Activated CD4-positive, alpha-beta memory T cell treated with anti-CD3 and anti-CD28 coated beads for 36 hours (primary cell): ENCODE results near the gene PDIA2. TPM values are rescaled to one million over a fixed set of nuclear protein-coding genes. Genes with fewer than 3 reads are reported as not detected.

Experiments
- CTCF ChIA-PET: fragments of 350-600 bp; sonication (Branson Sonifier 250); formaldehyde crosslinking; loops from one replicate; lab custom pipeline; 2021; ENCODE audit warnings: antibody characterized with exemption, inconsistent platforms; lab: Charles Lee
- POLR2A ChIA-PET: fragments of 350-600 bp; sonication (Branson Sonifier 250); formaldehyde crosslinking; loops from one replicate; lab custom pipeline; 2021; ENCODE audit warnings: antibody characterized with exemption; lab: Charles Lee
- DNase-seq: peaks from one replicate; pipeline ENCODE4 v3.0.0-alpha.2; 2020
- H3K27ac Mint-ChIP-seq: one replicate; pipeline ENCODE4 v1.8.0; 2021; ENCODE audit warnings: mixed read lengths
- H3K27me3 Mint-ChIP-seq: one replicate; pipeline ENCODE4 v1.8.0; 2021; ENCODE audit warnings: mixed read lengths
- H3K36me3 Mint-ChIP-seq: one replicate; pipeline ENCODE4 v1.8.0; 2021; ENCODE audit warnings: mixed read lengths
- H3K4me1 Mint-ChIP-seq: one replicate; pipeline ENCODE4 v1.8.0; 2021; ENCODE audit warnings: low read depth, mixed read lengths
- H3K4me3 Mint-ChIP-seq: one replicate; pipeline ENCODE4 v1.8.0; 2021; ENCODE audit warnings: mild to moderate bottlenecking, mixed read lengths
- H3K9me3 Mint-ChIP-seq: one replicate; pipeline ENCODE4 v1.8.0; 2021; ENCODE audit warnings: mixed read lengths
- intact Hi-C: fragments of 100-400 bp; cut with micrococcal nuclease; formaldehyde crosslinking; loops from one replicate; pipeline ENCODE4 v1.15.1; 2023
- total RNA-seq, 2 experiments: library from RNA; stranded (reverse); gene quantifications; one replicate each; pipeline ENCODE4 v1.2.3, GENCODE V29; 2021

Gene PDIA2
- total RNA-seq, 2 experiments from 2014 or later = not detected

GRCh38 chr16:275041-275641 is 7.8 kb upstream of the PDIA2 start:
- peaks cover 5% of the 10 kb centered on the region for H3K4me1 Mint-ChIP-seq
- H3K36me3 Mint-ChIP-seq = no peaks in the 10 kb centered on the region
- POLR2A ChIA-PET = no interaction called here
- no peak overlapping the region for H3K4me3 Mint-ChIP-seq
- CTCF ChIA-PET = no interaction called here
- intact Hi-C loops = no loop called here
- no peaks in the 10 kb centered on the region for H3K9me3 Mint-ChIP-seq
- peak; percentile 21 for DNase-seq
- no peak overlapping the region for H3K27ac Mint-ChIP-seq
- peaks cover 16% of the 10 kb centered on the region for H3K27me3 Mint-ChIP-seq

- Mint-ChIP-seq H3K4me1 (peaks cover 5% of the 10 kb centered on the region), H3K4me3 (peak within 1 kb of the TSS; percentile 48), H3K36me3 (no peaks in the 10 kb centered on the region), H3K27me3 (peaks cover 16% of the 10 kb centered on the region), H3K9me3 (no peaks in the 10 kb centered on the region), H3K27ac (no peak within 1 kb of the TSS)
- intact Hi-C loops = no loop called here
- no peak for DNase-seq
- ChIA-PET POLR2A (no interaction called here), CTCF (no interaction called here)
These were observed 7.2 kb upstream of the PDIA2 start, which contains the start of gene RGS11 for GRCh38 chr16:275786-276232. RGS11 (minus strand) TSS chr16:275944; CDS start chr16:275911, 33 bp downstream.

GRCh38 chr16:276426-277077 is 6.4 kb upstream of the PDIA2 start:
- Mint-ChIP-seq H3K4me1 (peaks cover 5% of the 10 kb centered on the region), H3K27ac (no peak overlapping the region), H3K27me3 (peaks cover 18% of the 10 kb centered on the region), H3K36me3 (no peaks in the 10 kb centered on the region), H3K4me3 (peak overlapping the region; percentile 48), H3K9me3 (no peaks in the 10 kb centered on the region)
- POLR2A ChIA-PET = no interaction called here
- no peak for DNase-seq
- CTCF ChIA-PET = no interaction called here
- intact Hi-C loops = no loop called here

GRCh38 chr16:278863-279366 is 4.0 kb upstream of the PDIA2 start:
- Mint-ChIP-seq H3K9me3 (no peaks in the 10 kb centered on the region), H3K27ac (no peak overlapping the region), H3K36me3 (no peaks in the 10 kb centered on the region), H3K27me3 (peaks cover 18% of the 10 kb centered on the region), H3K4me1 (peaks cover 5% of the 10 kb centered on the region), H3K4me3 (no peak overlapping the region)
- ChIA-PET CTCF (interaction anchor here (1.0 kb wide), 1 partner anchor 31 kb away, joined by 3 read pairs; no protein-coding TSS in a partner anchor), POLR2A (interaction anchor here (1.0 kb wide), 1 partner anchor 43 kb away, joined by 4 read pairs; no protein-coding TSS in a partner anchor)
- intact Hi-C loops = no loop called here
- peak; percentile 49 for DNase-seq

GRCh38 chr16:279531-279930 is 3.4 kb upstream of the PDIA2 start:
- Mint-ChIP-seq H3K4me3 (no peak overlapping the region), H3K9me3 (no peaks in the 10 kb centered on the region), H3K27ac (no peak overlapping the region), H3K36me3 (no peaks in the 10 kb centered on the region), H3K4me1 (peaks cover 5% of the 10 kb centered on the region), H3K27me3 (peaks cover 18% of the 10 kb centered on the region)
- CTCF ChIA-PET = interaction anchor here (0.6 to 1.0 kb wide), 2 partner anchors 31 to 72 kb away, joined by 3 read pairs; no protein-coding TSS in a partner anchor
- POLR2A ChIA-PET = no interaction called here
- intact Hi-C loops = no loop called here
- no peak for DNase-seq

- Mint-ChIP-seq H3K27me3 (peaks cover 18% of the 10 kb centered on the region), H3K27ac (no peak overlapping the region), H3K4me3 (no peak overlapping the region), H3K4me1 (peaks cover 5% of the 10 kb centered on the region), H3K9me3 (no peaks in the 10 kb centered on the region), H3K36me3 (no peaks in the 10 kb centered on the region)
- ChIA-PET POLR2A (no interaction called here), CTCF (interaction anchor here (0.6 to 1.0 kb wide), 2 partner anchors 30 to 71 kb away, joined by 3 read pairs; no protein-coding TSS in a partner anchor)
- no peak for DNase-seq
- intact Hi-C loops = no loop called here
These were observed 2.9 kb upstream of the PDIA2 start for GRCh38 chr16:280005-280460.

GRCh38 chr16:280552-280951 is 2.4 kb upstream of the PDIA2 start, which contains the start of gene ARHGDIG:
ARHGDIG (plus strand) TSS chr16:280591; CDS start chr16:280681, 90 bp downstream.
- no peaks in the 10 kb centered on the region for H3K36me3 Mint-ChIP-seq

GRCh38 chr16:280991-281659 is 1.8 kb upstream of the PDIA2 start:
- intact Hi-C loops = no loop called here
- POLR2A ChIA-PET = no interaction called here
- DNase-seq = no peak
- Mint-ChIP-seq H3K4me1 (peaks cover 5% of the 10 kb centered on the region), H3K9me3 (no peaks in the 10 kb centered on the region), H3K4me3 (no peak overlapping the region), H3K27me3 (peaks cover 14% of the 10 kb centered on the region), H3K36me3 (no peaks in the 10 kb centered on the region), H3K27ac (no peak overlapping the region)
- CTCF ChIA-PET = no interaction called here

More at GRCh38 chr16:280552-280951, 2.4 kb upstream of the PDIA2 start, which contains the start of gene ARHGDIG:
- Mint-ChIP-seq H3K4me3 (no peak within 1 kb of the TSS), H3K4me1 (peaks cover 5% of the 10 kb centered on the region), H3K27me3 (peaks cover 15% of the 10 kb centered on the region), H3K27ac (no peak within 1 kb of the TSS), H3K9me3 (no peaks in the 10 kb centered on the region)
- intact Hi-C loops = no loop called here
- ChIA-PET POLR2A (no interaction called here), CTCF (no interaction called here)
- no peak for DNase-seq

GRCh38 chr16:281660-282255 is 1.2 kb upstream of the PDIA2 start:
- Mint-ChIP-seq H3K27me3 (peaks cover 10% of the 10 kb centered on the region), H3K4me3 (no peak overlapping the region), H3K9me3 (no peaks in the 10 kb centered on the region), H3K36me3 (peaks cover 3% of the 10 kb centered on the region), H3K4me1 (peaks cover 2% of the 10 kb centered on the region), H3K27ac (no peak overlapping the region)
- intact Hi-C loops = no loop called here
- DNase-seq = no peak
- ChIA-PET POLR2A (no interaction called here), CTCF (no interaction called here)

GRCh38 chr16:282491-282890 is 473 bp upstream of the PDIA2 start:
- H3K9me3 Mint-ChIP-seq = no peaks in the 10 kb centered on the region
- ChIA-PET CTCF (no interaction called here), POLR2A (no interaction called here)
- H3K27me3 Mint-ChIP-seq = peaks cover 9% of the 10 kb centered on the region
- no peak overlapping the region for H3K4me3 Mint-ChIP-seq
- no peak overlapping the region for H3K27ac Mint-ChIP-seq
- peaks cover 2% of the 10 kb centered on the region for H3K4me1 Mint-ChIP-seq
- DNase-seq = no peak
- intact Hi-C loops = no loop called here
- peaks cover 5% of the 10 kb centered on the region for H3K36me3 Mint-ChIP-seq

GRCh38 chr16:284204-285120 is 1.5 kb downstream of the PDIA2 start:
- POLR2A ChIA-PET = no interaction called here

More at GRCh38 chr16:284204-285120, 1.5 kb downstream of the PDIA2 start:
- Mint-ChIP-seq H3K36me3 (peaks cover 11% of the 10 kb centered on the region), H3K9me3 (no peaks in the 10 kb centered on the region), H3K4me3 (no peak overlapping the region), H3K27ac (no peak overlapping the region), H3K4me1 (no peaks in the 10 kb centered on the region), H3K27me3 (peaks cover 5% of the 10 kb centered on the region)
- intact Hi-C loops = no loop called here
- CTCF ChIA-PET = no interaction called here
- DNase-seq = no peak
